HG03354 (cell line): ENCODE results near the gene CNOT11.
"Not testable (repeated sequence)": the region's sequence is repeated elsewhere in the genome, so short reads cannot be mapped to it uniquely, and the experiment has no call there.

Experiments
- ATAC-seq: cut with Tn5 transposase; IDR thresholded peaks from one replicate; pipeline ENCODE4 v1.9.1; 2021; ENCODE audit warnings: mild to moderate bottlenecking; ENCODE audit not compliant: unreplicated experiment, poor library complexity, severe bottlenecking

CNOT11 gene

GRCh38 chr2:101252408-101253012 lies at the start of gene CNOT11:
CNOT11 (plus strand) TSS chr2:101252886; CDS start chr2:101252965, 79 bp downstream.
- peak; percentile 88 for ATAC-seq

GRCh38 chr2:101204400-101205115 lies 48.1 kb upstream of the CNOT11 start:
- ATAC-seq: no peak

GRCh38 chr2:101205521-101206479 lies 46.9 kb upstream of the CNOT11 start:
- no peak for ATAC-seq

- no peak for ATAC-seq
These were observed 43.9 kb upstream of the CNOT11 start for GRCh38 chr2:101208830-101209229.

- ATAC-seq: no peak
These were observed 33.4 kb upstream of the CNOT11 start for GRCh38 chr2:101219246-101219645.

GRCh38 chr2:101220091-101220490 lies 32.6 kb upstream of the CNOT11 start:
- ATAC-seq: not testable (repeated sequence)

GRCh38 chr2:101223814-101224231 lies 28.9 kb upstream of the CNOT11 start:
- peak; percentile 99 for ATAC-seq

- no peak for ATAC-seq
These were observed 22.1 kb upstream of the CNOT11 start for GRCh38 chr2:101230541-101231001.

GRCh38 chr2:101231240-101231639 lies 21.4 kb upstream of the CNOT11 start:
- ATAC-seq: no peak

- ATAC-seq: no peak
These were observed 20.6 kb upstream of the CNOT11 start for GRCh38 chr2:101231937-101232730.

GRCh38 chr2:101232770-101233169 lies 19.9 kb upstream of the CNOT11 start:
- ATAC-seq: no peak

- ATAC-seq: no peak
These were observed 18.3 kb upstream of the CNOT11 start for GRCh38 chr2:101234169-101234938.

GRCh38 chr2:101235956-101236355 lies 16.7 kb upstream of the CNOT11 start:
- ATAC-seq: not testable (repeated sequence)

- ATAC-seq: not testable (repeated sequence)
These were observed 14.7 kb upstream of the CNOT11 start for GRCh38 chr2:101237944-101238343.

GRCh38 chr2:101238930-101239759 lies 13.5 kb upstream of the CNOT11 start:
- no peak for ATAC-seq

- not testable (repeated sequence) for ATAC-seq
These were observed 12.9 kb upstream of the CNOT11 start for GRCh38 chr2:101239760-101240118.

- not testable (repeated sequence) for ATAC-seq
These were observed 12.0 kb upstream of the CNOT11 start for GRCh38 chr2:101240694-101241093.

- no peak for ATAC-seq
These were observed 11.5 kb upstream of the CNOT11 start for GRCh38 chr2:101241158-101241557.
